Stomach (tissue), 19 donors: ENCODE measurements around the gene OR8U1. TPM values are rescaled to one million over a fixed set of nuclear protein-coding genes. Genes with fewer than 3 reads are reported as not detected.

Experiments used
- DNase-seq, 2 donors: peaks; one replicate each; pipeline versions ENCODE4 v3.0.0 to v3.0.0-alpha.2; 2013 to 2019
- H3K27ac ChIP-seq, 5 donors: fragments of 200-600 bp in 4 of 5; sonication (generic) in 4 of 5; one replicate each; pipeline ENCODE4 v1.5.1; 2013 to 2019; ENCODE audit warnings: mild to moderate bottlenecking in 1 of 5, moderate library complexity in 1 of 5
- H3K27me3 ChIP-seq, 3 donors: fragments of 200-600 bp; sonication (generic); one replicate each; pipeline ENCODE4 v1.5.1; 2017 to 2019; ENCODE audit warnings: mixed run types in 1 of 3
- H3K36me3 ChIP-seq, 4 donors: fragments of 200-600 bp; sonication (generic); 1 replicate in 3 of 4; 2 replicates in 1 of 4; pipeline ENCODE4 v1.5.1; 2016 to 2019
- H3K4me1 ChIP-seq, 4 donors: fragments of 200-600 bp; sonication (generic); one replicate each; pipeline ENCODE4 v1.5.1; 2016 to 2019
- H3K4me3 ChIP-seq, 4 donors: fragments of 200-600 bp; sonication (generic) in 3 of 4; one replicate each; pipeline ENCODE4 v1.5.1; 2016 to 2019; ENCODE audit warnings: mild to moderate bottlenecking in 1 of 4
- H3K9me3 ChIP-seq, 4 donors: fragments of 200-600 bp; sonication (generic); one replicate each; pipeline ENCODE4 v1.5.1; 2016 to 2019
- CTCF ChIP-seq, 7 experiments: fragments of 450-650 bp in 4 of 7; fragments of 200-600 bp in 3 of 7; sonication (generic) in 3 of 7; IDR thresholded peaks; one replicate each; pipeline ENCODE4 v1.5.1; 2016 to 2019; ENCODE audit warnings: antibody characterized with exemption in 7 of 7, control low read depth in 2 of 7, mild to moderate bottlenecking in 1 of 7
- EP300 ChIP-seq: sonication (generic); formaldehyde crosslinking; IDR thresholded peaks from one replicate; pipeline ENCODE4 v1.6.1; 2017; ENCODE audit warnings: antibody characterized with exemption
- POLR2A ChIP-seq, 4 donors: fragments of 450-650 bp; IDR thresholded peaks; one replicate each; pipeline ENCODE4 v1.6.1; 2016; ENCODE audit warnings: antibody characterized with exemption in 4 of 4, control low read depth in 2 of 4, mild to moderate bottlenecking in 1 of 4, moderate library complexity in 1 of 4
- POLR2AphosphoS5 ChIP-seq, 3 donors: sonication (generic); formaldehyde crosslinking; IDR thresholded peaks; one replicate each; pipeline ENCODE4 v1.6.1; 2016; ENCODE audit warnings: antibody characterized with exemption in 3 of 3
- WGBS, 5 donors: extraction: QIAGEN DNeasy Blood & Tissue Kit in 3 of 5; methylation state at CpG; one replicate each; pipeline versions ENCODE4 v1.1.5 to v1.1.7; 2013 to 2018; 5-methylcytosine and 5-hydroxymethylcytosine counted together
- intact Hi-C: fragments of 100-400 bp; cut with DNase I; formaldehyde crosslinking; loops from one replicate; pipeline ENCODE4 v1.15.1; 2023; ENCODE audit warnings: low total_unique reads
- long read RNA-seq, 10 donors: transcript quantifications; one replicate each; lab custom pipeline, GENCODE V29; 2026
- polyA plus RNA-seq, 3 donors: library from polyadenylated mRNA; stranded (reverse); fragments of 200-250 nt; gene quantifications; one replicate each; pipeline ENCODE4 v1.2.3, GENCODE V29; 2013
- total RNA-seq, 5 donors: library from RNA; depleted of rRNA; stranded (reverse); fragments of >200 nt; gene quantifications; one replicate each; pipeline versions ENCODE4 v1.1.0 to v1.2.3, GENCODE V29; 2014 to 2016
- donor health status: healthy with polysubstance abuse.
- donor health status: Bipolar disorder and iron deficiency.
- donor health status: healthy.

OR8U1 gene
- total RNA-seq (not detected), polyA plus RNA-seq (not detected)
- long read RNA-seq, donor 1, result 0 reads
- long read RNA-seq, donor 2, result 0 reads
- long read RNA-seq, donor 3, result 0 reads
- long read RNA-seq, donor 4, result 0 reads
- long read RNA-seq, donor 5, result 0 reads
- long read RNA-seq, donor 6, result 0 reads
- long read RNA-seq, donor 7, result 0 reads
- long read RNA-seq, donor 8, result 0 reads
- long read RNA-seq, donor 9, result 0 reads
- long read RNA-seq, donor 10, result 0 reads

GRCh38 chr11:56375324-56375723 lies at the start of gene OR8U1:
TSS of gene OR8U1 (plus strand) at chr11:56375624. CDS start at chr11:56375624, 0 bp downstream.
- H3K4me1 ChIP-seq, result no peaks in the 10 kb centered on the region
- TF ChIP-seq POLR2AphosphoS5 (IDR thresholded peaks at IDR 0.05) (no peak), POLR2A (IDR thresholded peaks at IDR 0.05) (no peak), CTCF (IDR thresholded peaks at IDR 0.05) (no peak), EP300 (no peak)
- no peak for DNase-seq
- no peaks in the 10 kb centered on the region for H3K27me3 ChIP-seq
- peaks cover 0 to 14% (median 0%) of the 10 kb centered on the region in 4 donors for H3K9me3 ChIP-seq
- H3K36me3 ChIP-seq, result no peaks in the 10 kb centered on the region
- intact Hi-C loops, result no loop called here
- 69 to 89% (median 84%) methylated on average over 2 of the region's 2 CpGs for WGBS, 5 donors
- no peak within 1 kb of the TSS for H3K4me3 ChIP-seq
- H3K27ac ChIP-seq, result no peak within 1 kb of the TSS

- Histone ChIP-seq H3K4me1 (no peaks in the 10 kb centered on the region), H3K4me3 (no peak overlapping the region), H3K27ac (no peak overlapping the region), H3K36me3 (no peaks in the 10 kb centered on the region), H3K9me3 (peaks cover 0 to 24% (median 12%) of the 10 kb centered on the region in 4 donors), H3K27me3 (no peaks in the 10 kb centered on the region)
- no peak for TF ChIP-seq POLR2A (IDR thresholded peaks at IDR 0.05)
- TF ChIP-seq POLR2AphosphoS5 (IDR thresholded peaks at IDR 0.05), result no peak
- no peak for TF ChIP-seq EP300
- TF ChIP-seq CTCF (IDR thresholded peaks at IDR 0.05), result no peak
- DNase-seq, result no peak
- intact Hi-C loops, result no loop called here
- WGBS, 5 donors, result 84 to 95% (median 92%) methylated on average over 19 to 34 of the region's 34 CpGs
These were observed 43.4 kb upstream of the OR8U1 start for GRCh38 chr11:56331861-56332491.

GRCh38 chr11:56333156-56333555 lies 42.3 kb upstream of the OR8U1 start:
- 68 to 80% (median 72%) methylated on average over 3 of the region's 3 CpGs for WGBS, 5 donors
- H3K27me3 ChIP-seq, result no peaks in the 10 kb centered on the region
- H3K4me1 ChIP-seq, result no peaks in the 10 kb centered on the region
- no peak for DNase-seq
- no peak overlapping the region for H3K27ac ChIP-seq
- intact Hi-C loops, result no loop called here
- peaks cover 0 to 26% (median 18%) of the 10 kb centered on the region in 4 donors for H3K9me3 ChIP-seq
- no peak overlapping the region for H3K4me3 ChIP-seq
- TF ChIP-seq EP300 (no peak), POLR2A (IDR thresholded peaks at IDR 0.05) (no peak), CTCF (IDR thresholded peaks at IDR 0.05) (no peak), POLR2AphosphoS5 (IDR thresholded peaks at IDR 0.05) (no peak)
- H3K36me3 ChIP-seq, result no peaks in the 10 kb centered on the region

- Histone ChIP-seq H3K9me3 (peaks cover 0 to 34% (median 9%) of the 10 kb centered on the region in 4 donors), H3K27ac (no peak overlapping the region), H3K27me3 (no peaks in the 10 kb centered on the region), H3K4me3 (no peak overlapping the region), H3K4me1 (no peaks in the 10 kb centered on the region), H3K36me3 (no peaks in the 10 kb centered on the region)
- TF ChIP-seq POLR2AphosphoS5 (IDR thresholded peaks at IDR 0.05) (no peak), CTCF (IDR thresholded peaks at IDR 0.05) (no peak), EP300 (no peak), POLR2A (IDR thresholded peaks at IDR 0.05) (no peak)
- DNase-seq, result no peak
- intact Hi-C loops, result no loop called here
These were observed 35.1 kb upstream of the OR8U1 start for GRCh38 chr11:56340289-56340688.
